Left forelimb (tissue), 1 donor: ENCODE measurements around the gene CCDC198.

ENCODE experiments used
- DNase-seq: peaks from one replicate; pipeline ENCODE4 v3.0.0-alpha.2; 2018; ENCODE audit warnings: low spot score

The CCDC198 gene

GRCh38 chr14:57464008-57464730 lies 29.5 kb downstream of the CCDC198 start:
- no peak for DNase-seq

- no peak for DNase-seq
Observed at GRCh38 chr14:57462551-57462950, 31.1 kb downstream of the CCDC198 start.

GRCh38 chr14:57461777-57462320 lies 31.8 kb downstream of the CCDC198 start:
- DNase-seq = no peak

GRCh38 chr14:57435923-57436322 lies 57.7 kb downstream of the CCDC198 start:
- DNase-seq = no peak

GRCh38 chr14:57420986-57421385 lies 72.7 kb downstream of the CCDC198 start:
- DNase-seq = no peak

GRCh38 chr14:57420033-57420432 lies 73.6 kb downstream of the CCDC198 start:
- no peak for DNase-seq
